Neural cell (in vitro differentiated cells): Measurements from ENCODE around the gene SLCO4A1.

Source experiments
- EP300 ChIP-seq: fragments of 450-650 bp; conservative IDR thresholded peaks from 2 replicates; pipeline ENCODE4 v1.6.1; 2014; ENCODE audit warnings: antibody characterized with exemption, mild to moderate bottlenecking, moderate library complexity; ENCODE audit not compliant: poor library complexity, severe bottlenecking
- EZH2 ChIP-seq: fragments of 200-600, 300-800 bp; shearing (Covaris generic), sonication (generic); IDR thresholded peaks from 2 replicates; pipeline ENCODE4 v1.6.1; 2014; ENCODE audit warnings: antibody characterized with exemption, low read length, borderline replicate concordance, mild to moderate bottlenecking; ENCODE audit not compliant: insufficient read depth, poor library complexity, severe bottlenecking
- MXI1 ChIP-seq: fragments of 450-650 bp; conservative IDR thresholded peaks from 2 replicates; pipeline ENCODE4 v1.6.1; 2014; ENCODE audit warnings: antibody characterized with exemption, mild to moderate bottlenecking; ENCODE audit not compliant: poor library complexity, severe bottlenecking
- POLR2AphosphoS5 ChIP-seq: IDR thresholded peaks from 2 replicates; pipeline ENCODE4 v1.6.1; 2012
- RAD21 ChIP-seq: fragments of 450-650 bp; conservative IDR thresholded peaks from 2 replicates; pipeline ENCODE4 v1.6.1; 2014; ENCODE audit warnings: antibody characterized with exemption, mild to moderate bottlenecking, moderate library complexity
- REST ChIP-seq: IDR thresholded peaks from 2 replicates; pipeline ENCODE4 v1.6.1; 2012; ENCODE audit warnings: borderline replicate concordance
- SMC3 ChIP-seq: fragments of 450-650 bp; conservative IDR thresholded peaks from 2 replicates; pipeline ENCODE4 v1.6.1; 2014; ENCODE audit warnings: antibody characterized with exemption, mild to moderate bottlenecking, moderate library complexity; ENCODE audit not compliant: poor library complexity
- TAF1 ChIP-seq: IDR thresholded peaks from 2 replicates; pipeline ENCODE4 v1.6.1; 2012; ENCODE audit warnings: low read depth
- TF ChIP-seq, protein P1 (sequence below): fragments of 450-650 bp; IDR thresholded peaks from 2 replicates; pipeline ENCODE4 v1.5.1; 2014; ENCODE audit warnings: antibody characterized with exemption, mild to moderate bottlenecking, moderate library complexity; ENCODE audit not compliant: poor library complexity, severe bottlenecking

GRCh38 chr20:62639765-62640164 is 2.5 kb upstream of the SLCO4A1 start:
- no peak for TF ChIP-seq REST
- TF ChIP-seq, protein P1, sequence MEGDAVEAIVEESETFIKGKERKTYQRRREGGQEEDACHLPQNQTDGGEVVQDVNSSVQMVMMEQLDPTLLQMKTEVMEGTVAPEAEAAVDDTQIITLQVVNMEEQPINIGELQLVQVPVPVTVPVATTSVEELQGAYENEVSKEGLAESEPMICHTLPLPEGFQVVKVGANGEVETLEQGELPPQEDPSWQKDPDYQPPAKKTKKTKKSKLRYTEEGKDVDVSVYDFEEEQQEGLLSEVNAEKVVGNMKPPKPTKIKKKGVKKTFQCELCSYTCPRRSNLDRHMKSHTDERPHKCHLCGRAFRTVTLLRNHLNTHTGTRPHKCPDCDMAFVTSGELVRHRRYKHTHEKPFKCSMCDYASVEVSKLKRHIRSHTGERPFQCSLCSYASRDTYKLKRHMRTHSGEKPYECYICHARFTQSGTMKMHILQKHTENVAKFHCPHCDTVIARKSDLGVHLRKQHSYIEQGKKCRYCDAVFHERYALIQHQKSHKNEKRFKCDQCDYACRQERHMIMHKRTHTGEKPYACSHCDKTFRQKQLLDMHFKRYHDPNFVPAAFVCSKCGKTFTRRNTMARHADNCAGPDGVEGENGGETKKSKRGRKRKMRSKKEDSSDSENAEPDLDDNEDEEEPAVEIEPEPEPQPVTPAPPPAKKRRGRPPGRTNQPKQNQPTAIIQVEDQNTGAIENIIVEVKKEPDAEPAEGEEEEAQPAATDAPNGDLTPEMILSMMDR, result no peak
- TF ChIP-seq EP300, result no peak
- no peak for TF ChIP-seq RAD21
- no peak for TF ChIP-seq POLR2AphosphoS5
- TF ChIP-seq EZH2, result no peak
- TF ChIP-seq MXI1, result no peak
- TF ChIP-seq TAF1, result no peak
- no peak for TF ChIP-seq SMC3
